NCI-H2171 treated with DMSO at 0.1 percent for 48 hours (cell line): Measurements from ENCODE around the gene PTGES2.
"Not testable (repeated sequence)": the region's sequence is repeated elsewhere in the genome, so short reads cannot be mapped to it uniquely, and the experiment has no call there.

Experiments used
- DNase-seq: peaks from one replicate; lab custom pipeline; 2025; lab: John Stamatoyannopoulos, UW

PTGES2 gene

GRCh38 chr9:128136816-128137793 is 9.6 kb upstream of the PTGES2 start:
- no peak for DNase-seq

DNA sequence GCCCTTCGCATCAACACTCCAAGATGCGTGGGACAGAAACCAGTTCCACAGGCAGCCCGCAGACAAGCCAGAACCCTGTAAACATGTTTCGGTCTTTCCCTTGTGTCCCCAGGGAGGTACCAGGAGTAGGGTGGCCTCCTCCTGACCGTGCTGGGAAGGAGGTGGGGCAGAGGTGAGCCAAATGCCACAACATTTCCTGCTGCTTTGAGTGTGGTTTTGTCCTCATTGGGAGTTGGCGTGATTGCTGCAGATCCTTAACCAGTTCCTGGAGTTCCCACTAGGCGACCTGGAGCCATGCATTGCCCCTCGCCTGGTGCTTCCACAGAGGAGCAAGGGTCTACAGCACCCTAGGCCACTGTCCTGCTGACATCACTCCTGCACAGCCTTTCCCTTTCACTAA is 8.0 kb upstream of the PTGES2 start:
- peak; percentile 85 for DNase-seq

DNA sequence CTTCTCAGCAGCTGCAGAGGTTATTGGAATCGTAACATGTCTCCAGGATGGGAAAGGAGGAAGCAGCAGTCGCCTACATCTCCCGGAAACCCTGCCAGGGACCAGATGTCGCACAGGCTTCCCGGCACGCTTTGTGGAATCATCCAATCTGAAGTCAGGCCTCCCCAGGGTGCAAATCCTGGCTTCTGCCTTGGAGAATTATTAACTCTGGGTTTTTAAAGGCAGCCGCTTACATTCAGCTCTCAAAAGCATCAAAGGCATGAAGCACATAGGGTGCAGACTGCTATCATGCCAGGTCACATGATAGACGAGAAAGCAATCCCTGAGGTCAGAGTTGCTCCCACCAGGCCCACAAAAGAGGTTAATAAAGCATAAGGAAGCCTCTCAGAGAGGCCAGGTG is 4.6 kb upstream of the PTGES2 start:
- DNase-seq: peak; percentile 93

DNA sequence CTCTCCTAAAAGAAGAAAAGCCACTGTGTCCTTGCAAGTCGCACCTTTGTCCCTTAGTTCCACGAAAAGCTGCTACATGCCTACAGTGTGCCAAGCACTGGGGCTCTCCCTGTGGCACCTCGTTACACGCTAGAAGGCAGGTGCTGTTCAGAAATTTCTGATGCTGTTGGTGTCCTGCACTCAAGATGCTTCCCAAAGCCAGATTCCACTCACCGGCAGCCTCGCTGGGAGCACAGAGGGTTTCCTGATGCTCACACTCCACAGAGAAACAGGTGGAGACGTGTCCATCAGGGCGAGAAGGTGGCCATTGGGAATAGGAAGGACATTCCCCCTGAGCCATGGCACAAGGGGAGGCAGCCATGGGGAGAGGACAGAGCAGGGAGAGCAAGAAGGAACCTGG is 3.8 kb upstream of the PTGES2 start:
- not testable (repeated sequence) for DNase-seq

GRCh38 chr9:128130651-128131050 is 3.1 kb upstream of the PTGES2 start:
- not testable (repeated sequence) for DNase-seq

DNA sequence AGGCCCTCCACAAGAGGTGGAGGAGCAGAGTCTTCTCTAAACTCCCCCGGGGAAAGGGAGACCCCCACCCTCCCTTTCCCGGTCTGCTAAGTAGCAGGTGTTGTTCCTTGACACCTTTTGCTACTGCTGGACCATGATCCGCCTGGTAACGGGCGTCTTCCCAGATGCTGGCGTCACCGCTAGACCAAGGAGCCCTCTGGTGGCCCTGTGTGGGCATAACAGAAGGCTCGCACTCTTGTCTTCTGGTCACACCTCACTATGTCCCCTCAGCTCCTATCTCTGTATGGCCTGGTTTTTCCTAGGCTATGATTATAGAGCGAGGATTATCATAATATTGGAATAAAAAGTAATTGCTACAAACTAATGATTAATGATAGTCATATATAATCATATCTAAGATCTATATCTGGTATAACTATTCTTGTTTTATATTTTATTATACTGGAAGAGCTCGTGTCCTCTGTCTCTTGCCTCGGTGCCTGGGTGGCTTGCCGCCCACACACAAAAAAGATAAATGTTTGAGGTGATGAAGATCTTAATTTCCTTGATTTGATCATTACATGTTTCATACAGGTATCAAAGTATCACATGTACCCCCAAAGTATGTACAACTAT is 2.6 kb upstream of the PTGES2 start:
- not testable (repeated sequence) for DNase-seq

- no peak for DNase-seq
These were observed 1.5 kb upstream of the PTGES2 start for GRCh38 chr9:128128836-128129590.

DNA sequence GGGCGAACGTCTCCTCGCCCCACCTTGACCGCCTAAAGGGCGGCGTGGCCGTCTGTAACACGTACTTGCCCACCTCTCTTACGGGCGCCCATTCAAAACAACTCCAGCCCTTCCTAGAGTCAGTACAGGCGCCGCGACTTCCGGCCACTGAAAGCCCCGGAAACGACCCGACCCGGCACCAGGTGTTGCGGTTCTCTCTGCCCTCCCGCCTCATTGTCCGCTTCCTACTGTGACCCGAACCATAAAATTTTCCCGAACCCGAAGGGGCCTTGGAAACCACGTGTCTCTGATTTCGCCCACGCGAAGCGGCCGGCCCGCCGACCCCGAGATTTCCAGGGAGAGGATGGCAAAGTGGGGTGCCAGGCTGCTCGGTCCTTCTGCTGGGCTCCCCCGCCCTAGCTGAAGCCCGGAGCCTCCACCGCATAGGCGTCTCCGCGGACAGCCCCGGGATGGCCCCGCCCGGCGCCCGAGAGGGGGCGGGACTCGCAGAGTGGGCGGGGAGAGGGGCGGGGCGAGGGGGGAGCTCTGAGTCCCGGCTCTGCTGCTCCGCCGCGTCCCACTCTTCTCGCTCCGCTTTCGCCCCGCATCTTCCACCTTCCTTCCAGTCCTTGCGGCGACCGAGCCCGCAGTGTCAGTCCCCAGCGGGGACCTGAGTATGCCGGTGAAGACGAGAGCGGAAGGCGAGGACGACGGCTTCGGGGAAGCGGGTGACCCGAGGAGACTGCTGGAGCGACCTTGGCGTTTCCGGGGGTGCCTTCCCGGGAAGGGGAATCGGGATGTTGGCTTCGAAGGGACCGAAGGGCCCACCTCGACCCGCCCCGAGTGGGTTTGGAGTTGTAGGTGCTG is 684 bp upstream of the PTGES2 start:
- peak; percentile 95 for DNase-seq

DNA sequence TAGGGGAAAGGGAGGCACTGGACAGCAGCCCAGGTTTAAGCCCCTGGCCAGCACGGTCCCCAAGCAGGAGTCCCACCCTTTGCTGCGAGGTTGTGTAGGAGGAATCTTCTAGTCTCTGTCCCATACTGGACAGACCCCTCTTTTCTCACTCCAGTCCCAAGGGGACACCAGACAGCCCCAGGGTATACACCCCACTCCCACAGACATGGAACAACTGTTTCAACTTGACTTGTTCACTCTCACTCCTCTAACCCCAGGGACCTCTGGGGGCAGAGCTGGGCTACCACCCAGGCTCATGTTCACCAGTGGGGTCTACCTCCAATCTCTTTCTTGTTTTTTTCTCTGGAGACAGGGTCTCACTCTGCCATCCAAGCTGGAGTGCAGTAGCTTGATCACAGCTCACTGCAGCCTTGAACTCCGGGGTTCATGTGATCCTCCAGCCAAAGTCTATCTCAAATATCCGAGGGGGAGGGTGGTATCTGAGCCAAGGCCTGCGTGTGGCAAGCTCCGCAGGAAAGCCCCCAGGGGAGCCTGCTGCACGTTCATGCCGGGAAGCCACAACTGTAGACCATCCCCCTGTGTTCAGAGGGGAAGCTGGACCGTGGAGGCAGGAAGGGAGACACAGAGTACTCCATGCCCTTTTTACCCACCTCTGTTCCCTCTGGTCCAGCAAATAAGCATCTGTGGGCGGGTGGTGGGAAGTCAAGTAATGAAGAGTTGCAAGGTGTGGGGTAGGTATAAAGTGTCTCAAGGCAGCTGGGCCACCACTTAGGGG is 1.8 kb downstream of the PTGES2 start:
- no peak for DNase-seq

DNA sequence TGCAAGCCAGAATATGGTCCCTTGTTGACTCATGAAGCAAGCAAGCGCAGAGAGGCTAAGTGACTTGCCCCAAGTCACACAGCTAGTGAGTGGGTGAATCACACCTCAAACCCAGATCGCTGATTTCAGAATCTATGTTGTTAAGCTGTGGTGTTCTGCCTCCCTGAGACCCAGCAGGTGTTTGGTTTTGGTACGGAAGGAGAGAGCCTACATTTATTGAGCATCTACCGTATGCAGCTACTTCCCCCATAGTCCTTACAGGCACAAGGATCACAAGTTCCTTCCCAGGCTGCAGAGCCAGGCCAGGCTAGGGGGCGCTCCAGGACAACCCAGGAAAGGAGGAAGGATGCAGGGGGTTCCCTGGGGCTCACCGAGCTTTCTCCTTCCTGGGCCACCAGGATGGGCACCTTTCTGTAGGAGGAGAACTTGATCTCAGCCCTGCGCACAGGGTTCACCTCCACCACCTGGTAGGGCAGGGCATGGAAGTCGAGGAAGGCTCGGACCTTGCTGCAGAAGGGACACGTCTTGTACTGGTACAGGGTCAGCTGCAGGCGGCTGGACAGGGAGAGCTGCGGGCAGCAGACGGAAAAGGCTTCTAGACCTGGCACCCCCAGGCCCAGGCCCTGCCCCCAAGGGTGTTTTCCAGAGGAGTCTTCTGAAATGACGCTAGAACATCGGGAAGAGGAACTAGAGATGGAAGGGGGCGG is 2.5 kb downstream of the PTGES2 start:
- DNase-seq: peak; percentile 53

- DNase-seq: no peak
These were observed 3.1 kb downstream of the PTGES2 start for GRCh38 chr9:128124451-128124850.

- DNase-seq: no peak
These were observed 4.0 kb downstream of the PTGES2 start for GRCh38 chr9:128123451-128124080.

- DNase-seq: no peak
These were observed 4.7 kb downstream of the PTGES2 start for GRCh38 chr9:128122809-128123175.

DNA sequence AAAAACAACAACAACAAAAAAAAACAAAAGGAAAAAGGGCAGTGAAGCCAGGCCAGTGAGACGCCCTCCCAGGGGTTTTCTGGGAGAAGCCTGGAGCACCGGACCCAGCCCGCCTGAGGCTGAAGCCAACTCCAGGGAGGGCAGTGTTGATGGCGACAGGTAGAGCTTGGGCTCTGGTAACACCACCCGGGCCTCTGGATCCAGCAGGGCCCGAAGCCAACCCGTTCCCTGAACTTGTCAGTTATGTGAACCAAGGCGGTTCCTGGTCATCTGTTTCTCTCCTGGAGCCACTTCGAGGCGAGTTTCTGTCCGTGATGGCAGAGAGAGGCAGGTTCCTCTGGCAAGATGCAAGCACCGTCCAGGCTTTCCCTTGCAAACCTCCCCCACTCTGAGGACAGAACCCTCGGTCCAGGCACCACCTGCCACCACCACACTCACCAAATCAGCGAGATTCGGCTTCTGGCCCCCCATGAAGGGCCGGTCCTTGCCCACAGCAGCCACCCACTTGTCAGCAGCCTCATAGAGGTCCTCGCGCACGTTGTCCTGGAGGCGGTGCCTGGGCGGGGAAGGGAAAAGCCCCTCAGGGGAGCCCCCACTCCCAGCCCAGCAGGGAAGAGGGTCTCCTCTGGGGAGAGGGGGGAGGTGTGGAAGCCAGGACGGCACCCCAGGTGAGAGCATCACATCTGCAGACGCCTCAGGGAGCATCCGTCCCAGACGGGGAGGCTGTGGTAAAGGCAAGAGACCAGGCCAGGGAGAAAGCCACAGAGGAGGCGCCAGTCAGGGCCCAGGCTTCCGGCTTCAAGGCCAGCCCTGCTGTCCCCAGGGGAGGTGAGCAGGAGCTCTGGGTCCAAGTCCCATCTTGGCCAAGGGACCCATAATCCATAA is 5.4 kb downstream of the PTGES2 start:
- DNase-seq: no peak

- no peak for DNase-seq
These were observed 6.1 kb downstream of the PTGES2 start for GRCh38 chr9:128121466-128121810.

DNA sequence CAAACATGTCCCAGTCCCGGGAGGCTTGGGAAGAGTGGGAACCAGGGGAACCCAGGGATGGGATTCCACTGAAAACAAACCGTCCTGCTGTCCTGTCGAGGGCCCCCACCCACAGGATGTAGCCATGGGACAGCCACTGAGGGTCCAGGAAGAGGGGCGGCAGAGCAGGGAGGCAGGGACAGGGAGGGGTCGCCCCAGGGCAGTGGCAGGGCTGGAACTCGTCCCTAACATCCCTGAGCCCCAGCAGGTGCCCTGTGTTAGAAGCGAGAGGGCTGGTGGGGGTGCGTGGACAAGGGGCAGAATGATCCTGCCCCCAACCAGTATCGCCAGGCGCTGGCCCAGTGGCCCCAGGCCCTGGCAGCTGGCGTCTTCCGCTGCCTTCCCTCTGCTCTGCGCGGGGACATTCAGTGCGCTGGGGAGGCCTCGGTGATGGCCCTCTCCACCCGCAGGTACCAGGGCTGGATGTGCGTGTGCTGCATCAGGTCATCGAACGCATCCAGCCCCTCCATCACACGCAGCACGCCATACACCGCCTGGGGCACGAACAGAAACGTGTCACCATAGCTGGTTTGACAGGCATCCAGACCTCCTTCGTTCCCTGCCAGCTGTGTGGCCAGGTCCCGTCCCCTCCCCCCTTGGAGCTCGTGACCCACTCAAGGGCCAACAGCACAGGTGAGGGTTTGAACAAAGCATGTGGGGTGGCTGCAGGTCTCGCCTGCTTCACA is 6.6 kb downstream of the PTGES2 start:
- DNase-seq: no peak

- DNase-seq: no peak
These were observed 7.3 kb downstream of the PTGES2 start for GRCh38 chr9:128120061-128120740.
